Activated B cell treated with CpG ODN at 0.5 μM for 24 hours (primary cell): ENCODE results near the gene FAM163A. TPM values are rescaled to one million over a fixed set of nuclear protein-coding genes. Genes with fewer than 3 reads are reported as not detected.

Experiments
- ATAC-seq: fragments of 200-7000 bp; cut with Tn5 transposase; one replicate; pipeline ENCODE4 v1.10.0; 2021; ENCODE audit warnings: low read depth, mild to moderate bottlenecking, moderate library complexity
- CTCF ChIA-PET: fragments of 350-600 bp; sonication (Branson Sonifier 250); formaldehyde crosslinking; loops from one replicate; lab custom pipeline; 2021; ENCODE audit warnings: antibody characterized with exemption; lab: Charles Lee
- POLR2A ChIA-PET: fragments of 350-600 bp; sonication (Branson Sonifier 250); formaldehyde crosslinking; loops from one replicate; lab custom pipeline; 2021; ENCODE audit warnings: antibody characterized with exemption; lab: Charles Lee
- DNase-seq: peaks from one replicate; pipeline ENCODE4 v3.0.0; 2022
- H3K27ac Mint-ChIP-seq: one replicate; pipeline ENCODE4 v1.8.0; 2020; ENCODE audit warnings: mixed read lengths
- H3K27me3 Mint-ChIP-seq: one replicate; pipeline ENCODE4 v1.8.0; 2021; ENCODE audit warnings: mixed read lengths
- H3K36me3 Mint-ChIP-seq: one replicate; pipeline ENCODE4 v1.8.0; 2021; ENCODE audit warnings: low read depth, mixed read lengths
- H3K4me1 Mint-ChIP-seq: one replicate; pipeline ENCODE4 v1.8.0; 2021; ENCODE audit warnings: mixed read lengths
- H3K4me3 Mint-ChIP-seq: one replicate; pipeline ENCODE4 v1.8.0; 2020; ENCODE audit warnings: mild to moderate bottlenecking, mixed read lengths
- H3K9me3 Mint-ChIP-seq: one replicate; pipeline ENCODE4 v1.8.0; 2020; ENCODE audit warnings: mixed read lengths
- intact Hi-C: fragments of 100-400 bp; cut with micrococcal nuclease; formaldehyde crosslinking; loops from one replicate; pipeline ENCODE4 v1.15.1; 2024
- total RNA-seq: library from RNA; stranded (reverse); gene quantifications from 2 replicates; pipeline ENCODE4 v1.2.3, GENCODE V29; 2022
- TF ChIP-seq, protein P1 (sequence below): fragments of 200-600 bp; IDR thresholded peaks from one replicate; pipeline ENCODE4 v1.8.0; 2022; ENCODE audit warnings: antibody characterized with exemption, mild to moderate bottlenecking

Gene FAM163A
- total RNA-seq, 1 donor from 2014 or later: not detected

DNA sequence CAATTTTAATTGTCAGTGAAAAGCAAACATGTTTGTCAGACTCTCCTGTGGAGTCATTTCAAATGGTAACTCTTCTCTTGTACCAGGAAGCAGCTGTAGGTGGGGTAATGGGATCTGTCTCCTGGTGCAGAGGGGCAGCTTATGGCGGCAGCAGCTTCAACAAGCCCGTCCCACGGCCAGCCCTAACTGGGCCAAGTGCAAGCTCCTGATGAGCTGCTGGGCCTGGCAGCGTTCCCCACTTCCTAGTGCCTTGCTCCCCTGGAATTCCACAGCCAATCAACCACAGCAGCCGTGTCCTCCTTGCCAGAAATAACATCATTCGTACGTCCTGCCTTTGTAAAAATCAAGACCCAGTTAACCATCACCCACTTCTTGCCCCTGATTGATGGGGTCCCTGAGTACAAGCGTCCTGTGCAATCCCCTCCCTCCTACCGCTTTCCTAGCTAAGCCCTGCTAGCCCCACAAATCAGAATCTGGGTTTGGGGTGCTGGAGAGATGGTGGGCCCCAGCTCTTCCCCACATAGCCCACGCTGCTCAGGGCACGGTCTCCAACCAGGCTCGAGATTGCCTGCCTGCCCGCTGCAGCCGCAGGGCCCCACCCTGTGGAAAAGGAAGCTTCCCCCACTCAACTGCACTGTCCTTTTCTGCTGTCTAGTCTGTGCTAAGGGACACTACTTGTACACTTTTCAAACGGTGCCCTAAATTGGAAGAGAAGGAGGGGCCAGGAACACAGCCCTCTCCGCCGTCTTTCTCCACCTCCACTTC is 73.3 kb downstream of the FAM163A start:
- Mint-ChIP-seq H3K4me1 (peaks cover 19% of the 10 kb centered on the region), H3K9me3 (no peaks in the 10 kb centered on the region), H3K27ac (no peak overlapping the region), H3K27me3 (peaks cover 10% of the 10 kb centered on the region), H3K4me3 (peak overlapping the region; percentile 2), H3K36me3 (peaks cover 3% of the 10 kb centered on the region)
- ATAC-seq: no peak
- ChIA-PET CTCF (no interaction called here), POLR2A (no interaction called here)
- intact Hi-C loops: no loop called here
- DNase-seq: no peak
- TF ChIP-seq, protein P1, sequence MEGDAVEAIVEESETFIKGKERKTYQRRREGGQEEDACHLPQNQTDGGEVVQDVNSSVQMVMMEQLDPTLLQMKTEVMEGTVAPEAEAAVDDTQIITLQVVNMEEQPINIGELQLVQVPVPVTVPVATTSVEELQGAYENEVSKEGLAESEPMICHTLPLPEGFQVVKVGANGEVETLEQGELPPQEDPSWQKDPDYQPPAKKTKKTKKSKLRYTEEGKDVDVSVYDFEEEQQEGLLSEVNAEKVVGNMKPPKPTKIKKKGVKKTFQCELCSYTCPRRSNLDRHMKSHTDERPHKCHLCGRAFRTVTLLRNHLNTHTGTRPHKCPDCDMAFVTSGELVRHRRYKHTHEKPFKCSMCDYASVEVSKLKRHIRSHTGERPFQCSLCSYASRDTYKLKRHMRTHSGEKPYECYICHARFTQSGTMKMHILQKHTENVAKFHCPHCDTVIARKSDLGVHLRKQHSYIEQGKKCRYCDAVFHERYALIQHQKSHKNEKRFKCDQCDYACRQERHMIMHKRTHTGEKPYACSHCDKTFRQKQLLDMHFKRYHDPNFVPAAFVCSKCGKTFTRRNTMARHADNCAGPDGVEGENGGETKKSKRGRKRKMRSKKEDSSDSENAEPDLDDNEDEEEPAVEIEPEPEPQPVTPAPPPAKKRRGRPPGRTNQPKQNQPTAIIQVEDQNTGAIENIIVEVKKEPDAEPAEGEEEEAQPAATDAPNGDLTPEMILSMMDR: no peak

DNA sequence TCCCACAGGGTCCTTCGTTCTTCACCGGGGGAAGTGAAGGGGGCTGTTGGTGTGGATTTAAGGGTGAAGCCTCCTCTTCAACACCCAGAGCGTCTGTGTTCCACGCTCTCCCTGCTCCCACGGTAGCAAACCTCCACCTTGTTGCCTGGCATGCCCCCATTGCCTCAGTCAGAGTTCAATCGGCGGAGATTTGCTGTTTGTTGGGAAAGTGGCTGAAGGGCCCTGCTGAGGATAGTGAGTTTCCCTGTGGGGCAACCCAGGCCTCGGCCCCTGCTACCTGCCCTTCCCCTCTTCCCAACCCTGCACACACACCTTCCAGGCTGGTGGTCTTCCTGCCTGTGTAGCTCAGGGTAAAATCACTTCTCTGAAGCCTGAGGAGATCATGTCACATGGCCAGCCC is 74.0 kb downstream of the FAM163A start:
- no peak overlapping the region for H3K4me3 Mint-ChIP-seq
- DNase-seq (no peak), ATAC-seq (no peak)
- intact Hi-C loops: no loop called here
- no peak overlapping the region for H3K27ac Mint-ChIP-seq
- H3K36me3 Mint-ChIP-seq: peaks cover 3% of the 10 kb centered on the region
- no peaks in the 10 kb centered on the region for H3K9me3 Mint-ChIP-seq
- peaks cover 10% of the 10 kb centered on the region for H3K27me3 Mint-ChIP-seq
- H3K4me1 Mint-ChIP-seq: peaks cover 19% of the 10 kb centered on the region
- ChIA-PET POLR2A (no interaction called here), CTCF (no interaction called here)
- TF ChIP-seq, protein P1: no peak

DNA sequence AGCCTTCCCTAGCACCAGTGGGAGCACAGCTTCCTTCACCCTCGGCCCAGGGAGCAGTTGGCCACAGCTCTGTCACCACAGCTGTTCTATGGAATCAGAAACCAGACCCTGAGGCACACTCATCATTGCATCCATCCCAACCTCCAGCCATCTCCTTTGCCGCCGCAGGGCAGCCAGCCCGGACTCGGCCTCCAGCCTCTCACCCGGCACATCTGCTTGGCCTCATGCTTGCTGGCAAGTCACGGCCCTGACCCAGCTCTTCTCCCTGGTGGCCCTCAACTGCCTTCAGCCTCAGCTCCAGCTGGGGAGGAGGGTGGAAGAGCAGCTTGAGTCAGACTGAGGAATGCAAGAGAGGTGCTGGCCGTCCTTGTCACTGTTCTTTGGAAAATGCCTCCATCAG is 74.7 kb downstream of the FAM163A start:
- no peak overlapping the region for H3K27ac Mint-ChIP-seq
- no peaks in the 10 kb centered on the region for H3K9me3 Mint-ChIP-seq
- intact Hi-C loops: no loop called here
- DNase-seq: no peak
- peaks cover 3% of the 10 kb centered on the region for H3K36me3 Mint-ChIP-seq
- H3K27me3 Mint-ChIP-seq: peaks cover 4% of the 10 kb centered on the region
- ChIA-PET CTCF (interaction anchor here (1.8 to 3.7 kb wide), 2 partner anchors 8 to 10 kb away, joined by 5 to 21 read pairs; no protein-coding TSS in a partner anchor), POLR2A (no interaction called here)
- TF ChIP-seq, protein P1: no peak
- H3K4me1 Mint-ChIP-seq: peaks cover 19% of the 10 kb centered on the region
- no peak overlapping the region for H3K4me3 Mint-ChIP-seq
- ATAC-seq: no peak

DNA sequence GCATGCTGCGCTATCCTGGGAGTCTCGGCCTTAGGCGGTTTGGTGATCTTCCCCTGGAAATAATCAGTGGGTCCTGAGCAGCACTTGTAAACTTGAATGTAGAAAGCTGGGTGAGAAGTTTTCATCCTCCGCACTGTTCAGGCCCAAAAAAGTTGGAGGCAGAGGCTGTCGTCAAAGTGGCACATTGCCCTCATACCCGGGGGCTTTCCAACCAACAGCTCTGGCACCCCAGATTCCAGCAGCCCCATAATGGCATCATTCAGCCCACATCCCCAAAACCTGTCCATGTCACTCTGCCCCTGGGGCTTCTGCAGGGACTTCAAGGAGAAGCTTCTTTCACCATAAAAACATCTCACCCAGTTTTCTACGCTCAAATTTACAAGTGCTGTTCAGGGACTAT is 75.2 kb downstream of the FAM163A start:
- intact Hi-C loops: no loop called here
- no peak for DNase-seq

DNA sequence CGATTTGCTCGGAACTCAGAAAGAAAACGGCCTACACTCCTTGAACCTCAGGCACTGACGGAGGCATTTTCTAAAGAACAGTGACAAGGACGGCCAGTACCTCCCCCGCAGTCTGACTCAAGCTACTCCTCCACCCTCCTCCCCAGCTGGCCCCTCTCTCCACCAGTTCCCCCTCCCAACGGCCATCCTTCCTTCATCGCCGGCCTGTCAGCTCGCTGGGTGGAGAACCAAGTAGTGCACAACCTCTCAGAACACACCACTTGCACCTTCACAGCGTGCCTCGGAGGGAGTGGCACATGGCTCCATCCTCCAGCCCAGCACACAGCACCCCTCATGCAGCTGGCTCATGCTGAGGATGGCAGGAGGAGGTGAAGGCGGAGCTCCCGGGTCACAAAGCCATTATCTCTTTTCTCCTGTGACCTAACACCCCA is 75.7 kb downstream of the FAM163A start:
- Mint-ChIP-seq H3K36me3 (peaks cover 3% of the 10 kb centered on the region), H3K4me1 (peaks cover 19% of the 10 kb centered on the region), H3K27ac (no peak overlapping the region), H3K9me3 (no peaks in the 10 kb centered on the region), H3K27me3 (peaks cover 5% of the 10 kb centered on the region), H3K4me3 (no peak overlapping the region)
- TF ChIP-seq, protein P1: no peak
- ATAC-seq (no peak), DNase-seq (no peak)
- CTCF ChIA-PET: interaction anchor here (1.8 to 3.7 kb wide), 2 partner anchors 9 to 11 kb away, joined by 5 to 21 read pairs; no protein-coding TSS in a partner anchor
- POLR2A ChIA-PET: no interaction called here
- intact Hi-C loops: no loop called here

More for the DNA sequence above, 75.2 kb downstream of the FAM163A start:
- TF ChIP-seq, protein P1: no peak
- POLR2A ChIA-PET: no interaction called here
- no peak overlapping the region for H3K4me3 Mint-ChIP-seq
- ATAC-seq: no peak
- peaks cover 4% of the 10 kb centered on the region for H3K27me3 Mint-ChIP-seq
- H3K36me3 Mint-ChIP-seq: peaks cover 3% of the 10 kb centered on the region
- peaks cover 19% of the 10 kb centered on the region for H3K4me1 Mint-ChIP-seq
- H3K27ac Mint-ChIP-seq: no peak overlapping the region
- H3K9me3 Mint-ChIP-seq: no peaks in the 10 kb centered on the region
- CTCF ChIA-PET: interaction anchor here (1.8 to 3.7 kb wide), 2 partner anchors 8 to 10 kb away, joined by 5 to 21 read pairs; no protein-coding TSS in a partner anchor
